ENCODE measurements around the gene SHISAL1. TPM values are rescaled to one million over a fixed set of nuclear protein-coding genes. Genes with fewer than 3 reads are reported as not detected.

SHISAL1 gene
- polyA plus RNA-seq, 12 donors, result 6.3 to 18.9 (median 15.4) TPM; not detected in 1

- no peak for DNase-seq
Measured at GRCh38 chr22:44211256-44211945, 101.3 kb downstream of the SHISAL1 start.

- DNase-seq, result no peak
Measured at GRCh38 chr22:44210722-44211121, 102.0 kb downstream of the SHISAL1 start.

GRCh38 chr22:44209343-44209742, 103.4 kb downstream of the SHISAL1 start:
- no peak for DNase-seq

- no peak for DNase-seq
Measured at GRCh38 chr22:44207981-44208317, 104.8 kb downstream of the SHISAL1 start.

- no peak for DNase-seq
Measured at GRCh38 chr22:44207173-44207980, 105.4 kb downstream of the SHISAL1 start.

- DNase-seq, result no peak
Measured at GRCh38 chr22:44206696-44207095, 106.1 kb downstream of the SHISAL1 start.

- no peak for DNase-seq
Measured at GRCh38 chr22:44206330-44206645, 106.5 kb downstream of the SHISAL1 start.

GRCh38 chr22:44205516-44206329, 107.0 kb downstream of the SHISAL1 start:
- no peak for DNase-seq

GRCh38 chr22:44204739-44205515, 107.8 kb downstream of the SHISAL1 start:
- no peak for DNase-seq

GRCh38 chr22:44203203-44203602, 109.5 kb downstream of the SHISAL1 start:
- no peak for DNase-seq

- DNase-seq, result no peak
Measured at GRCh38 chr22:44202261-44202789, 110.4 kb downstream of the SHISAL1 start.

- no peak for DNase-seq
Measured at GRCh38 chr22:44201665-44202064, 111.1 kb downstream of the SHISAL1 start.

GRCh38 chr22:44200855-44201550, 111.7 kb downstream of the SHISAL1 start:
- no peak for DNase-seq

- DNase-seq, result no peak
Measured at GRCh38 chr22:44200451-44200850, 112.3 kb downstream of the SHISAL1 start.

GRCh38 chr22:44199866-44200265, 112.9 kb downstream of the SHISAL1 start:
- no peak for DNase-seq

GRCh38 chr22:44199164-44199563, 113.6 kb downstream of the SHISAL1 start:
- no peak for DNase-seq

GRCh38 chr22:44197271-44197670, 115.5 kb downstream of the SHISAL1 start:
- DNase-seq, result no peak

GRCh38 chr22:44196731-44197131, 116.0 kb downstream of the SHISAL1 start:
- no peak for DNase-seq

GRCh38 chr22:44196241-44196640, 116.5 kb downstream of the SHISAL1 start:
- DNase-seq, result no peak

- DNase-seq, result no peak
Measured at GRCh38 chr22:44195189-44195871, 117.4 kb downstream of the SHISAL1 start.
